A673 (cell line): Measurements from ENCODE around the gene C17orf100. TPM values are rescaled to one million over a fixed set of nuclear protein-coding genes. Genes with fewer than 3 reads are reported as not detected.

Source experiments
- BruUV-seq: library from RNA; stranded (reverse); fragments of 400-500 nt; replicated peaks from 2 replicates; lab custom pipeline; 2021; lab: Mats Ljungman, UMichigan
- CTCF ChIA-PET: fragments of 300-600 bp; sonication (Branson Sonifier 250); formaldehyde crosslinking; loops from one replicate; lab custom pipeline; 2022; ENCODE audit warnings: antibody characterized with exemption; lab: Charles Lee
- POLR2A ChIA-PET: fragments of 300-600 bp; sonication (Branson Sonifier 250); formaldehyde crosslinking; loops from one replicate; lab custom pipeline; 2022; ENCODE audit warnings: antibody characterized with exemption; ENCODE audit not compliant: low non-redundant PET; lab: Charles Lee
- DNase-seq: peaks from one replicate; pipeline ENCODE4 v3.0.0-alpha.2; 2015; ENCODE audit warnings: low spot score
- H3K27ac ChIP-seq: fragments of 200-600 bp; sonication (generic); 2 replicates; pipeline ENCODE4 v1.5.1; 2016; ENCODE audit warnings: mixed run types, low read depth, mild to moderate bottlenecking, mixed read lengths, antibody characterized with exemption, low read length; ENCODE audit not compliant: poor library complexity, severe bottlenecking
- H3K27me3 ChIP-seq: fragments of 200-600 bp; sonication (generic); replicated peaks from 2 replicates; pipeline ENCODE4 v1.6.1; 2017; ENCODE audit warnings: mixed run types, low read depth, mild to moderate bottlenecking, mixed read lengths, antibody characterized with exemption, low read length; ENCODE audit not compliant: insufficient read depth, poor library complexity
- H3K36me3 ChIP-seq: fragments of 200-600 bp; sonication (generic); 2 replicates; pipeline ENCODE4 v1.6.1; 2016; ENCODE audit warnings: mixed run types, mild to moderate bottlenecking, mixed read lengths, antibody characterized with exemption, low read length; ENCODE audit not compliant: insufficient read depth, poor library complexity, severe bottlenecking
- H3K4me1 ChIP-seq: fragments of 200-600 bp; sonication (generic); 2 replicates; pipeline ENCODE4 v1.6.1; 2017; ENCODE audit warnings: mixed run types, mild to moderate bottlenecking, mixed read lengths, antibody characterized with exemption, low read length; ENCODE audit not compliant: insufficient read depth, poor library complexity, severe bottlenecking
- H3K4me3 ChIP-seq: fragments of 200-600 bp; sonication (generic); 2 replicates; pipeline ENCODE4 v1.5.1; 2016; ENCODE audit warnings: low read depth, mixed run types, mild to moderate bottlenecking, mixed read lengths, low read length; ENCODE audit not compliant: poor library complexity, severe bottlenecking
- H3K9me3 ChIP-seq: fragments of 200-600 bp; sonication (generic); 2 replicates; pipeline ENCODE4 v1.6.1; 2016; ENCODE audit warnings: mixed run types, low read depth, mild to moderate bottlenecking, mixed read lengths, antibody characterized with exemption, low read length; ENCODE audit not compliant: poor library complexity, severe bottlenecking
- CTCF ChIP-seq: fragments of 300-800, 200-600 bp; sonication (generic); conservative IDR thresholded peaks from 2 replicates; pipeline ENCODE4 v1.5.1; 2017; ENCODE audit warnings: low read depth, mild to moderate bottlenecking, antibody characterized with exemption, low read length, moderate library complexity, mixed read lengths
- EZH2 ChIP-seq: fragments of 200-600 bp; sonication (generic); IDR thresholded peaks from 2 replicates; pipeline ENCODE4 v1.6.1; 2017; ENCODE audit warnings: borderline replicate concordance, low read depth, mild to moderate bottlenecking, mixed read lengths, antibody characterized with exemption, low read length; ENCODE audit not compliant: poor library complexity, severe bottlenecking
- intact Hi-C: fragments of 100-400 bp; cut with micrococcal nuclease; formaldehyde crosslinking; loops from one replicate; pipeline ENCODE4 v1.10.0; 2022; ENCODE audit not compliant: unreplicated experiment
- total RNA-seq: library from RNA; stranded (reverse); gene quantifications from 2 replicates; pipeline ENCODE4 v1.2.3, GENCODE V29; 2021

The C17orf100 gene
- total RNA-seq, 1 experiment from 2014 or later: 3.1 TPM

DNA sequence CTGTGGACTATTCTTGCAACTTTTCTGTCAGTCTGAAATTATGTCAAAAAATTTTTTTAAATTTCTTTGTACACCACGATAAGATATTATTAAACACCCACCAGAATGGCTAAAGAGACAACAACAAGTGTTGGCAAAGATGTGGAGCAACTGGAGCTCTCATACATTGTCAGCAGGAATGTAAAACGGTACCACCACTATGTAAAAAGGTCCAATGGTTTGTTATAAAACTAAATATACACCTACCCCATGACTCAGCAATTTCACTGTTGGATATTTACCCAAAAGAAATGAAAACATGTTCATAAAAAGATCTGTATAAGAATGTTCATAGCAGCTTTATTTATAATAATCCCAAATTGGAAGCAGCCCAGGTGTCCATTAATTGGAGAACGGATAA lies 18.3 kb upstream of the C17orf100 start:
- Histone ChIP-seq H3K27ac (no peak overlapping the region), H3K27me3 (no peaks in the 10 kb centered on the region), H3K4me1 (no peaks in the 10 kb centered on the region), H3K4me3 (no peak overlapping the region), H3K9me3 (no peaks in the 10 kb centered on the region), H3K36me3 (peaks cover 46% of the 10 kb centered on the region)
- BruUV-seq: no TSS peak
- ChIA-PET POLR2A (no interaction called here), CTCF (no interaction called here)
- no peak for DNase-seq
- intact Hi-C loops: no loop called here
- TF ChIP-seq CTCF (no peak), EZH2 (no peak)

- Histone ChIP-seq H3K4me3 (no peak overlapping the region), H3K9me3 (no peaks in the 10 kb centered on the region), H3K27ac (no peak overlapping the region), H3K36me3 (peaks cover 34% of the 10 kb centered on the region), H3K4me1 (peaks cover 9% of the 10 kb centered on the region), H3K27me3 (no peaks in the 10 kb centered on the region)
- POLR2A ChIA-PET: no interaction called here
- CTCF ChIA-PET: no interaction called here
- TSS peak; percentile 10 for BruUV-seq
- intact Hi-C loops: no loop called here
- no peak for TF ChIP-seq CTCF
- no peak for TF ChIP-seq EZH2
- no peak for DNase-seq
Measured at GRCh38 chr17:6636105-6636504, 15.5 kb upstream of the C17orf100 start.

DNA sequence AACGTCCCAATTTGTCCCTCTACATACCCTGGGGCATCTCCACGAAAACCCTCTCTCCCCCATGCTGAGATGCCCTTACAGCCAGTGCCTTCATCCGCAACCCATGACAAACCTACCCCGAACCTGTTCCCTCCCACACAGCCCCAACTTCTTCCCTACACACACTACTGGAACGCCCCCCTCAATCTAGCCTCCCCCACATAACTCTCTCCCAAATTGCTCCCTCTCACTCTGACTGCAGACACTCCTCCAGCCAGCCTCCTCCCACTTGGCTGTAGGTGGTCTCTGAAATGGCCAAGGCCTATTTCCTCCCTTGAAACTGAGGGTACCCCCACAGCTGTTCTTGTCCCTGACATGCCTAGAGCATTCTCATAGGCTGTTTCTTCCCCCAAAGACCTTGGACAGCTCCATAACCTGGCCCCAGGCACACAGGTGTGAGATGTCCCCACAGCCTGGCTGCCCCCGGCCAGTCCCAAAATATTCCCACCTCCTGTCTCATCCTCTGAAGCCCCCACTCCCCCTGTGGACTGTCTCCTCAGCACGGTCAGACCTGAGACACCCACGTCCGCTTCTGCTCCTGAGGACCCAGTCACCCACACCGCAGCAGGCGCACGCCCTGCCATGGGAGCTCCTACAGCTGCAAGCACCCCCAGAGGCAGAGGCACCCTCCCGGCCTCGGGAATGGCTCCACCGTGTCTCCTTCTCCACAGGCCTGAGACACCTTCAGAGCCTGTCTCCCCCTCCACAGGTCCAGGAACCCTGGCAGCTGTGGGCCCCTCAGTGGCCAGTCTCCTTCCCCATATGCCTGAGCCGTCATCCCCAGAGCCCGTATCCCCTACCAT lies 14.7 kb upstream of the C17orf100 start:
- no TSS peak for BruUV-seq
- TF ChIP-seq CTCF (no peak), EZH2 (no peak)
- Histone ChIP-seq H3K4me1 (peaks cover 9% of the 10 kb centered on the region), H3K9me3 (no peaks in the 10 kb centered on the region), H3K36me3 (peaks cover 32% of the 10 kb centered on the region), H3K27ac (no peak overlapping the region), H3K27me3 (no peaks in the 10 kb centered on the region), H3K4me3 (no peak overlapping the region)
- CTCF ChIA-PET: no interaction called here
- intact Hi-C loops: no loop called here
- no peak for DNase-seq
- POLR2A ChIA-PET: no interaction called here
